ENCODE measurements around the gene SNX14.

Gene SNX14

GRCh38 chr6:85516168-85516567, 77.5 kb downstream of the SNX14 start:
- ATAC-seq (ENCODE audit: low read depth) (peak; percentile 42; the same call in 1 of the 3 replicates), DNase-seq (ENCODE audit: low spot score) (no peak)
- TF ChIP-seq, protein P1, sequence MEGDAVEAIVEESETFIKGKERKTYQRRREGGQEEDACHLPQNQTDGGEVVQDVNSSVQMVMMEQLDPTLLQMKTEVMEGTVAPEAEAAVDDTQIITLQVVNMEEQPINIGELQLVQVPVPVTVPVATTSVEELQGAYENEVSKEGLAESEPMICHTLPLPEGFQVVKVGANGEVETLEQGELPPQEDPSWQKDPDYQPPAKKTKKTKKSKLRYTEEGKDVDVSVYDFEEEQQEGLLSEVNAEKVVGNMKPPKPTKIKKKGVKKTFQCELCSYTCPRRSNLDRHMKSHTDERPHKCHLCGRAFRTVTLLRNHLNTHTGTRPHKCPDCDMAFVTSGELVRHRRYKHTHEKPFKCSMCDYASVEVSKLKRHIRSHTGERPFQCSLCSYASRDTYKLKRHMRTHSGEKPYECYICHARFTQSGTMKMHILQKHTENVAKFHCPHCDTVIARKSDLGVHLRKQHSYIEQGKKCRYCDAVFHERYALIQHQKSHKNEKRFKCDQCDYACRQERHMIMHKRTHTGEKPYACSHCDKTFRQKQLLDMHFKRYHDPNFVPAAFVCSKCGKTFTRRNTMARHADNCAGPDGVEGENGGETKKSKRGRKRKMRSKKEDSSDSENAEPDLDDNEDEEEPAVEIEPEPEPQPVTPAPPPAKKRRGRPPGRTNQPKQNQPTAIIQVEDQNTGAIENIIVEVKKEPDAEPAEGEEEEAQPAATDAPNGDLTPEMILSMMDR (IDR thresholded peaks at IDR 0.05; ENCODE audit: poor library complexity, severe bottlenecking), result no peak
- Histone ChIP-seq H3K4me3 (ENCODE audit: severe bottlenecking) (no peak overlapping the region), H3K36me3 (ENCODE audit: low read depth) (peaks cover 53% of the 10 kb centered on the region), H3K9me3 (ENCODE audit: severe bottlenecking) (no peaks in the 10 kb centered on the region), H3K27me3 (ENCODE audit: insufficient read depth, poor library complexity, severe bottlenecking) (no peaks in the 10 kb centered on the region), H3K4me1 (ENCODE audit: insufficient read depth, poor library complexity, severe bottlenecking) (peaks cover 18% of the 10 kb centered on the region), H3K27ac (ENCODE audit: poor library complexity, severe bottlenecking) (peak overlapping the region; percentile 46)

- TF ChIP-seq, protein P1 (IDR thresholded peaks at IDR 0.05; ENCODE audit: poor library complexity, severe bottlenecking), result no peak
Measured at GRCh38 chr6:85506441-85507093, 87.1 kb downstream of the SNX14 start.

DNA sequence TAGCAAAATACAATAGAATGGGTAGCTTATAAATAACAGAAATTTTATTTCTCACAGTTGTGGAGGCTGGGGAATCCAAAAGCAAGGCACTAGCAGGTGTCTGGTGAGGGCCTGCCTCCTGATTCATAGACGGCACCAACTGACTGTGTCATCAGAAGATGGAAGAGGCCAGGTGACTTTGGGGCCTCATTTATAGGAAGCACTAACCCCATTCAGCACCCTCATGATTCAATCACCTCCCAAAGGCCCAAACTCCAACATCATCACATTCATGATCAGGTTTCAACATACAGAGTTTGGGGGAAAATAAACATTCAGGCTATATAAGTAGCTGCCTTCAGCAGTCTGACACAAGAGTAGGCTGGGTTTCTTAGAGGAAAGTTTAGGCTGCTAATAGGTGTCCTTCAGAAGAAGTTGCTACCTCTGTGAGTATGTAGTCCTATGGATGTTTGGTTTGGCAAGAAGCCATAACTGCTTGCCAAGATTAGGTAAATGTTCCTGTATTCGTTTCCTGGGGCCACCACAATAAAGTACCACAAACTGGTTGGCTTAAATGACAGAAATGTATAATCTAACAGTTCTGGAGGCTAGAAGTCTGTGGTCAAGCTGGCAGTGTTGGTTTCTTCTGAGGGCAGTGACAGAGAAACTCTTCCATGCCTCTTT, 94.9 kb downstream of the SNX14 start:
- H3K27ac ChIP-seq (ENCODE audit: poor library complexity, severe bottlenecking), result peak overlapping the region; percentile 21
- peak; percentile 87 for ATAC-seq (ENCODE audit: low read depth)
- H3K9me3 ChIP-seq (ENCODE audit: severe bottlenecking), result peaks cover 3% of the 10 kb centered on the region
- TF ChIP-seq, protein P1 (IDR thresholded peaks at IDR 0.05; ENCODE audit: poor library complexity, severe bottlenecking), result no peak
- no peak for DNase-seq (ENCODE audit: low spot score)
- H3K4me1 ChIP-seq (ENCODE audit: insufficient read depth, poor library complexity, severe bottlenecking), result peaks cover 33% of the 10 kb centered on the region
- H3K4me3 ChIP-seq (ENCODE audit: severe bottlenecking), result no peak overlapping the region
- no peaks in the 10 kb centered on the region; the same call in 1 of the 2 replicates for H3K36me3 ChIP-seq (ENCODE audit: low read depth)
- no peaks in the 10 kb centered on the region for H3K27me3 ChIP-seq (ENCODE audit: insufficient read depth, poor library complexity, severe bottlenecking)

More at GRCh38 chr6:85506441-85507093, 87.1 kb downstream of the SNX14 start:
- Histone ChIP-seq H3K27me3 (ENCODE audit: insufficient read depth, poor library complexity, severe bottlenecking) (no peaks in the 10 kb centered on the region), H3K27ac (ENCODE audit: poor library complexity, severe bottlenecking) (no peak overlapping the region), H3K4me3 (ENCODE audit: severe bottlenecking) (no peak overlapping the region), H3K36me3 (ENCODE audit: low read depth) (peaks cover 59% of the 10 kb centered on the region), H3K4me1 (ENCODE audit: insufficient read depth, poor library complexity, severe bottlenecking) (no peaks in the 10 kb centered on the region), H3K9me3 (ENCODE audit: severe bottlenecking) (no peaks in the 10 kb centered on the region)
- no peak for DNase-seq (ENCODE audit: low spot score)
- no peak for ATAC-seq (ENCODE audit: low read depth)

- Histone ChIP-seq H3K9me3 (ENCODE audit: severe bottlenecking) (peaks cover 3% of the 10 kb centered on the region), H3K27me3 (ENCODE audit: insufficient read depth, poor library complexity, severe bottlenecking) (no peaks in the 10 kb centered on the region), H3K36me3 (ENCODE audit: low read depth) (no peaks in the 10 kb centered on the region; the same call in 1 of the 2 replicates)
Measured at GRCh38 chr6:85496856-85497255, 96.8 kb downstream of the SNX14 start.

More at GRCh38 chr6:85496856-85497255, 96.8 kb downstream of the SNX14 start:
- TF ChIP-seq, protein P1 (IDR thresholded peaks at IDR 0.05; ENCODE audit: poor library complexity, severe bottlenecking), result no peak
- ATAC-seq (ENCODE audit: low read depth) (no peak), DNase-seq (ENCODE audit: low spot score) (no peak)
- H3K4me3 ChIP-seq (ENCODE audit: severe bottlenecking), result no peak overlapping the region
- H3K4me1 ChIP-seq (ENCODE audit: insufficient read depth, poor library complexity, severe bottlenecking), result peaks cover 33% of the 10 kb centered on the region
- H3K27ac ChIP-seq (ENCODE audit: poor library complexity, severe bottlenecking), result no peak overlapping the region

Data from RWPE2 (cell line).